Activated naive CD8-positive, alpha-beta T cell treated with anti-CD3 and anti-CD28 coated beads for 36 hours (primary cell): ENCODE results near the gene HRC. TPM values are rescaled to one million over a fixed set of nuclear protein-coding genes. Genes with fewer than 3 reads are reported as not detected.
A peak's percentile ranks its signal among the peaks of the same experiment; 100 is the strongest.

Source experiments
- DNase-seq: peaks from one replicate; pipeline ENCODE4 v3.0.0; 2021
- H3K27ac Mint-ChIP-seq: one replicate; pipeline ENCODE4 v1.8.0; 2022; ENCODE audit warnings: mild to moderate bottlenecking, moderate library complexity, mixed read lengths
- H3K27me3 Mint-ChIP-seq: one replicate; pipeline ENCODE4 v1.8.0; 2022; ENCODE audit warnings: mild to moderate bottlenecking, mixed read lengths
- H3K36me3 Mint-ChIP-seq: one replicate; pipeline ENCODE4 v1.8.0; 2021; ENCODE audit warnings: mild to moderate bottlenecking, mixed read lengths
- H3K4me1 Mint-ChIP-seq: one replicate; pipeline ENCODE4 v1.8.0; 2021; ENCODE audit warnings: mixed read lengths
- H3K4me3 Mint-ChIP-seq: one replicate; pipeline ENCODE4 v1.8.0; 2022; ENCODE audit warnings: mild to moderate bottlenecking, moderate library complexity, mixed read lengths
- H3K9me3 Mint-ChIP-seq: one replicate; pipeline ENCODE4 v1.8.0; 2022; ENCODE audit warnings: mixed read lengths
- total RNA-seq, 2 experiments: library from RNA; stranded (reverse); gene quantifications; one replicate each; pipeline ENCODE4 v1.2.3, GENCODE V29; 2021

Gene HRC
- total RNA-seq, 2 experiments from 2014 or later: not detected

GRCh38 chr19:49117677-49118564 is 37.3 kb downstream of the HRC start:
- peaks cover 4% of the 10 kb centered on the region for H3K36me3 Mint-ChIP-seq
- peaks cover 30% of the 10 kb centered on the region for H3K4me1 Mint-ChIP-seq
- no peak for DNase-seq
- peaks cover 12% of the 10 kb centered on the region for H3K27me3 Mint-ChIP-seq
- H3K9me3 Mint-ChIP-seq: no peaks in the 10 kb centered on the region
- H3K4me3 Mint-ChIP-seq: peak overlapping the region; percentile 91
- H3K27ac Mint-ChIP-seq: peak overlapping the region; percentile 92

GRCh38 chr19:49116544-49116943 is 38.7 kb downstream of the HRC start:
- H3K27me3 Mint-ChIP-seq: peaks cover 12% of the 10 kb centered on the region

GRCh38 chr19:49114630-49115363 is 40.4 kb downstream of the HRC start:
- H3K9me3 Mint-ChIP-seq: no peaks in the 10 kb centered on the region
- DNase-seq: peak; percentile 60

More at GRCh38 chr19:49116544-49116943, 38.7 kb downstream of the HRC start:
- H3K4me1 Mint-ChIP-seq: peaks cover 30% of the 10 kb centered on the region
- no peak overlapping the region for H3K27ac Mint-ChIP-seq
- H3K36me3 Mint-ChIP-seq: peaks cover 4% of the 10 kb centered on the region
- no peak for DNase-seq
- peak overlapping the region; percentile 15 for H3K4me3 Mint-ChIP-seq
- H3K9me3 Mint-ChIP-seq: no peaks in the 10 kb centered on the region

GRCh38 chr19:49113762-49114629 is 41.2 kb downstream of the HRC start, which contains the start of gene LIN7B:
Gene LIN7B, plus strand, starts transcription at chr19:49114370. Its CDS starts 35 bp downstream, at chr19:49114405.
- Mint-ChIP-seq H3K9me3 (no peaks in the 10 kb centered on the region), H3K27me3 (no peaks in the 10 kb centered on the region), H3K4me3 (peak within 1 kb of the TSS; percentile 79), H3K27ac (peak within 1 kb of the TSS; percentile 18), H3K4me1 (peaks cover 22% of the 10 kb centered on the region), H3K36me3 (peaks cover 7% of the 10 kb centered on the region)
- peak; percentile 89 for DNase-seq

More at GRCh38 chr19:49114630-49115363, 40.4 kb downstream of the HRC start:
- peaks cover 4% of the 10 kb centered on the region for H3K36me3 Mint-ChIP-seq
- peak overlapping the region; percentile 76 for H3K4me3 Mint-ChIP-seq
- peaks cover 22% of the 10 kb centered on the region for H3K4me1 Mint-ChIP-seq
- no peak overlapping the region for H3K27ac Mint-ChIP-seq
- peaks cover 2% of the 10 kb centered on the region for H3K27me3 Mint-ChIP-seq

GRCh38 chr19:49111218-49111998 is 43.8 kb downstream of the HRC start:
- H3K27me3 Mint-ChIP-seq: no peaks in the 10 kb centered on the region
- no peak overlapping the region for H3K4me3 Mint-ChIP-seq
- no peaks in the 10 kb centered on the region for H3K9me3 Mint-ChIP-seq
- peaks cover 19% of the 10 kb centered on the region for H3K36me3 Mint-ChIP-seq
- DNase-seq: no peak
- peaks cover 10% of the 10 kb centered on the region for H3K4me1 Mint-ChIP-seq
- no peak overlapping the region for H3K27ac Mint-ChIP-seq

GRCh38 chr19:49110567-49110966 is 44.6 kb downstream of the HRC start:
- no peaks in the 10 kb centered on the region for H3K27me3 Mint-ChIP-seq
- no peaks in the 10 kb centered on the region for H3K9me3 Mint-ChIP-seq
- no peak overlapping the region for H3K27ac Mint-ChIP-seq
- H3K4me3 Mint-ChIP-seq: no peak overlapping the region
- H3K4me1 Mint-ChIP-seq: peaks cover 10% of the 10 kb centered on the region
- peaks cover 19% of the 10 kb centered on the region for H3K36me3 Mint-ChIP-seq
- no peak for DNase-seq

GRCh38 chr19:49109569-49110233 is 45.5 kb downstream of the HRC start:
- Mint-ChIP-seq H3K27ac (no peak overlapping the region), H3K36me3 (peaks cover 26% of the 10 kb centered on the region), H3K4me1 (peaks cover 9% of the 10 kb centered on the region), H3K27me3 (no peaks in the 10 kb centered on the region), H3K9me3 (no peaks in the 10 kb centered on the region), H3K4me3 (no peak overlapping the region)
- no peak for DNase-seq

GRCh38 chr19:49109051-49109450 is 46.1 kb downstream of the HRC start:
- Mint-ChIP-seq H3K36me3 (peaks cover 26% of the 10 kb centered on the region), H3K9me3 (no peaks in the 10 kb centered on the region), H3K4me1 (peaks cover 10% of the 10 kb centered on the region), H3K4me3 (no peak overlapping the region), H3K27ac (no peak overlapping the region), H3K27me3 (no peaks in the 10 kb centered on the region)
- no peak for DNase-seq

GRCh38 chr19:49107625-49108459 is 47.4 kb downstream of the HRC start:
- Mint-ChIP-seq H3K4me3 (no peak overlapping the region), H3K4me1 (peaks cover 2% of the 10 kb centered on the region), H3K9me3 (no peaks in the 10 kb centered on the region), H3K27ac (peak overlapping the region; percentile 50), H3K27me3 (no peaks in the 10 kb centered on the region), H3K36me3 (peaks cover 26% of the 10 kb centered on the region)
- no peak for DNase-seq

GRCh38 chr19:49106648-49107135 is 48.5 kb downstream of the HRC start:
- Mint-ChIP-seq H3K4me3 (peak overlapping the region; percentile 5), H3K9me3 (no peaks in the 10 kb centered on the region), H3K4me1 (peaks cover 2% of the 10 kb centered on the region), H3K36me3 (peaks cover 28% of the 10 kb centered on the region), H3K27me3 (no peaks in the 10 kb centered on the region), H3K27ac (no peak overlapping the region)
- peak; percentile 62 for DNase-seq

GRCh38 chr19:49104229-49104864 is 50.8 kb downstream of the HRC start:
- Mint-ChIP-seq H3K9me3 (no peaks in the 10 kb centered on the region), H3K27ac (peak overlapping the region; percentile 38), H3K27me3 (no peaks in the 10 kb centered on the region), H3K36me3 (peaks cover 37% of the 10 kb centered on the region), H3K4me3 (no peak overlapping the region), H3K4me1 (peaks cover 2% of the 10 kb centered on the region)
- no peak for DNase-seq

- Mint-ChIP-seq H3K27me3 (no peaks in the 10 kb centered on the region), H3K27ac (no peak overlapping the region), H3K4me3 (no peak overlapping the region), H3K36me3 (peaks cover 38% of the 10 kb centered on the region), H3K9me3 (no peaks in the 10 kb centered on the region), H3K4me1 (peaks cover 2% of the 10 kb centered on the region)
- DNase-seq: no peak
Observed at GRCh38 chr19:49103331-49104085, 51.7 kb downstream of the HRC start.
